ENCODE results near the gene MSANTD3. TPM values are rescaled to one million over a fixed set of nuclear protein-coding genes. Genes with fewer than 3 reads are reported as not detected.
"Not testable (repeated sequence)": the region's sequence is repeated elsewhere in the genome, so short reads cannot be mapped to it uniquely, and the experiment has no call there.

Gene MSANTD3
- total RNA-seq, 1 donor from 2014 or later: 28.2 TPM

DNA sequence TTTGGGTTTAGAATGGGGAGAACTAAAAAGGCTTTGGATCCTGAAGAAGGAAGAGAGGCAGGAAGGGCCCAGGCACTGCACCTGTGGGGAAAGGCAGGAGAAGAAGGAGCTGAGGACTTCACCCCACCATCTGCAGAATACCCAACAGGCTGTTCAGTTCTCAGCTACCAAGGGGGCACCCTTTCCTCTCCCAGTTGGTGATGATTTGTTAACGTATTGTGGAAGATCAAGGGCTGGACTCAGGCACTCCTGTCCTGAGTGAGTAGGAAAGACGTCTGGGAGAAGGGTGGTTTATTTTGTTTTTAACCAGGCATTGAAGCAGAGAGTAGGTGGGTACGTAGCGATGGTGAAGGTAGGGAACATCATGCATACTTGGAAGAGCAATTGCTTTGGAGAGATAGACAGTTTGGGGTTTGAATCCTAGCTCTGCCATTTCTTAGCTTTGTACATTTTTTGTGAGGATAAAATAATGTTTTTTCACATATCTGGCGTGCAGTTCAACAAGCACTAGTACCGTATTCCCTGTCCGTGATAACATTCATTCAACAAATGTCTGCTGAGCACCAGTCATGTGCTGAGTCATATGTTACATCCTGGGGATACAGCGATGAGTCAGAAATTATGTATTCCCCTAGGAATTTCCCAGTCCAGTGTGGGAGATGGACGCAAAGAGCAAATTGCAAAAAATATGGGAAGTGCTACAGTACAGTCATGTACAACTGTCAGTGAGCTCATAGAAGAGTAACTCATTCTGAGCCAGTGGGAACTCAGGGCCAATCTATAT is 2.1 kb downstream of the MSANTD3 start:
- DNase-seq (ENCODE audit: low spot score): peak; percentile 93

GRCh38 chr9:100430286-100430940 is 3.5 kb downstream of the MSANTD3 start:
- DNase-seq (ENCODE audit: low spot score): no peak

- no peak for DNase-seq (ENCODE audit: low spot score)
Measured at GRCh38 chr9:100431886-100432285, 4.9 kb downstream of the MSANTD3 start.

- no peak for DNase-seq (ENCODE audit: low spot score)
Measured at GRCh38 chr9:100432736-100433135, 5.8 kb downstream of the MSANTD3 start.

DNA sequence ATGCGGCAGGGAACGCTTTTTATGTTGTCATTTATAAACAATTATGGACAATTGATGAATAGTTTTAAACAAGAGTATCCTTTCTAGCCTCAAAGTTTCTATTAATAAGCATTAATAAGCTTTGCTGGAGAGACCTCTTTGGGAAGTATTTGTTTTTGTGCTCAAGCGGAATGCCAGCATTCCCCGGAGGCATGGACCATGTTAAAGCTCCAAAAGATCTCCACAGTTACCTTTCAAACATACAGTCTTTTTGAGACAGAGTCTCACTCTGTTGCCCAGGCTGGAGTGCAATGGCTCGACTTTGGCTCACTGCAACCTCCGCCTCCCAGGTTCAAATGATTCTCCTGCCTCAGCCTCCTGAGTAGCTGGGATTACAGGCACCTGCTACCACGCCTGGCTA is 9.6 kb downstream of the MSANTD3 start:
- DNase-seq (ENCODE audit: low spot score): no peak

- peak; percentile 66 for DNase-seq (ENCODE audit: low spot score)
Measured at GRCh38 chr9:100437860-100438805, 11.2 kb downstream of the MSANTD3 start.

DNA sequence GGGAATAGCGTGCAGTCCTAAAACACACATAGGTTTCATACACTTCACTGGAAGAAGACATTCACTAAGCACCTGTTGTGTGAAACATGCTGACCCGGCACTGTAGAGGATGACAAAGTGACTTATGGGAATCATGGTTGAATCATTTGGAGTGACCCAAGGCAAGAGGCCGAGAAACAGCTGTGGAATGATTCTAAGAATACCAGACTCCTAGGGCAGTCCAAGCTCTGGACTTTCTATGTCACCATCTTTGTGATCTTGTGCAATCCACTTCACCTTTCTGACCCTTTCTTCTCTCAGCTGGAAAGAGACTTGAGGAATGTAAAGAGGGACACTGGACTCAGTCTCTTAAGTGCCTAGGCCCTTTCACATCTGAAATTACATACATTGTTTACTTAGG is 13.1 kb downstream of the MSANTD3 start:
- DNase-seq (ENCODE audit: low spot score): no peak

GRCh38 chr9:100440487-100440886 is 13.5 kb downstream of the MSANTD3 start:
- not testable (repeated sequence) for DNase-seq (ENCODE audit: low spot score)

- no peak for DNase-seq (ENCODE audit: low spot score)
Measured at GRCh38 chr9:100441911-100442361, 15.0 kb downstream of the MSANTD3 start.

- no peak for DNase-seq (ENCODE audit: low spot score)
Measured at GRCh38 chr9:100443781-100444768, 17.1 kb downstream of the MSANTD3 start.

GRCh38 chr9:100445161-100445902 is 18.4 kb downstream of the MSANTD3 start:
- no peak for DNase-seq (ENCODE audit: low spot score)

DNA sequence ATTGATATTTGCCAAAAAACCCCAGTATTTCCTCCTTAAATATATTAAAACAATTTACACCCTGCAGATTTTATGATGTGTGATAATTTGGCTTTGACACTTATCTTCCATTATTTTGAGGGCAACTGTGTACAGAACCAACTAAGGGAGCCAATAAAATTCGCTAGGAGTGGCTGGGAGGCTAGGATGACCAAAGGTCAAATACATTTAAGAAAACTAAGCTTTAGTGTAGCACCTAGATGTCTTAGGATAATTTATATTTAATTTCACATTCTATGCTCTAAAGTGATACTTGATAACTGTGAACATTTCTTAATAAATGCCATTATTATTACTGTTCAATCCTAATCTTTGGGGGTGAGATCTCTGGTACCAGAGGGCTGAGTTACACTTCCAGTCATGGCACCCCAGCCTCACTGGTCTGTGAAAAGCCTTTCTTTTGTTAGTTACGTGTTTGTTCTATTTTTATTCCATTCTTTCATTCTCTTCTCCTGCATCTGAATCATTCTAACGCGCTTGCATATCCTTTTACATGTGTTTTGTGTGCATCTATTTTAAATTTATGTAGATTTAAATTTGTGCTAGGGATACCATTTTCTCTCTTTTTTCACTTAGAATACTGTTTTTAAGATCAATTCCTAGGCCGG is 19.1 kb downstream of the MSANTD3 start:
- DNase-seq (ENCODE audit: low spot score): no peak

GRCh38 chr9:100447041-100447440 is 20.1 kb downstream of the MSANTD3 start:
- DNase-seq (ENCODE audit: low spot score): no peak

DNA sequence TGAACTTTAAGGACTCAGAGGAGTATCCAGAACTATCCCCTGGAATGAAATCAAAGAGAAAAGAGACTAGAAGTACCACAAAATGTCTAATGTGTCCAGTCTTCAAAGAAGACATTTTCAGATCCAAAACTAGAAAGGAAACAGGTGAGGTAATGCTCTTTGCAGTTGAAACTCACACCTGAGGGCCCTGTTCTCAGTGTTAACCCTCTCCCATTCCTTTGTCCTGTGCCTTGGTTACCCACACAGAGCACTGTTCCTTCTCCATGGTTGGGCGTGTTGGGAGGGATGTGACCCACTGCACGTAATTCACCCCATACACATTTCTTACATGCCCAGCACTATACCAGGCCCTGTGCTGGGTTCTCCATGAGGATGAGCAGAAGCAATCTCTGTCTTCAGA is 21.3 kb downstream of the MSANTD3 start:
- no peak for DNase-seq (ENCODE audit: low spot score)

GRCh38 chr9:100449420-100449819 is 22.5 kb downstream of the MSANTD3 start:
- DNase-seq (ENCODE audit: low spot score): no peak

DNA sequence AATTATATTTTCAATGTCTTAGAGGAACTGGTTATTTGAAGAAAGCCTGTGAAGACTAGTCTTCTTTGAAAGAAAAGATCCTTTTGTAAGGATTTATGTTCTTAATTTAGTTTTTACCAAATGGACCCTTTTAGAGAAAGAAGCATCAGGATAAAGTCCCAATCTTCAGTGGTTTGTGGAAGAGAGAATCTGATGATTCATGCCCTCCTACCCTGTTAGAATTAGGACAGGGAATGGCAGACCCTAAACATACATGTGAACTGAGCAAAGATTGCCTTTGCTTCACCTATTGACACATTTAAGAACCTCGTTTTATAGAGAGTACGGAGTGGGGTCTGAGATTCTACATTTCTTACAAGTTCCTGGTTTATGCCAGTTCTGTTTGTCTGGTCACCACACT is 26.0 kb downstream of the MSANTD3 start:
- DNase-seq (ENCODE audit: low spot score): no peak

DNA sequence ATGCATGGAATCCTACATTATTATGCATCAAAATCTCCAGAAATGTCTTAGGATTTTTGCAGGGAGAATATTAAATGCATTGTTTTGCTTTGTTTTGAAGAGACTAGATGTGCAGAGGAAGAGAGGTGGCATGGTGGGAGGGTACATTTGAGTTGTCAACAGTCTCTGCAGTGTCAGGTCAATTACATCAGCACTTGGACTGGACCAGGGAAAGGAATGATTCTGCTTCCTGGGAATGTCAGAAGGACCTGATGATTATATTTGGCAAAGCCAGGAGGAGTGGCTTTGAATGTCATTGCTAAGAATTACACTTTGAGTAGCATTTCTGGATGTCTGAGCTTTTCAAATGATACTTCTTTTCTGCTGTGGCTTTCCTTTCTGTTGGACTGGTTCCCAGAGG is 28.5 kb downstream of the MSANTD3 start:
- no peak for DNase-seq (ENCODE audit: low spot score)

GRCh38 chr9:100457517-100457916 is 30.6 kb downstream of the MSANTD3 start:
- DNase-seq (ENCODE audit: low spot score): no peak

DNA sequence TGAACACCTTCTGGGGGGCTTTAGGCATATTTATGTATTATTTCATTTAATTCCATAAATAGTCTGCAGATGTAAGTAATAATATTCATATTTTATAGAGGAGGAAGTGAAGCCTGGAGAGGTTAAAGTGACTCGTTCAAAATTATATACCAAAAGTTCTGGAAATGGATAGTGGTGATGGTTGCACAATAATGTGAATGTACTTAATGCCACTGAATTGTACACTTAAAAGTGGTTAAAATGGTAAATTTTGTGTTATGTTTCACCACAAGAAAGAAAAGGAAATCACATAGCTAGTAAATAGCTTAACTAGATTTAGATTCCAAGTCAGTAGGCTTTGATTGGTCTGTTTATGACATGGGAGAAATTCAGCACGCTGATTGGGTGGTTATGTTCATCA is 33.0 kb downstream of the MSANTD3 start:
- no peak for DNase-seq (ENCODE audit: low spot score)

DNA sequence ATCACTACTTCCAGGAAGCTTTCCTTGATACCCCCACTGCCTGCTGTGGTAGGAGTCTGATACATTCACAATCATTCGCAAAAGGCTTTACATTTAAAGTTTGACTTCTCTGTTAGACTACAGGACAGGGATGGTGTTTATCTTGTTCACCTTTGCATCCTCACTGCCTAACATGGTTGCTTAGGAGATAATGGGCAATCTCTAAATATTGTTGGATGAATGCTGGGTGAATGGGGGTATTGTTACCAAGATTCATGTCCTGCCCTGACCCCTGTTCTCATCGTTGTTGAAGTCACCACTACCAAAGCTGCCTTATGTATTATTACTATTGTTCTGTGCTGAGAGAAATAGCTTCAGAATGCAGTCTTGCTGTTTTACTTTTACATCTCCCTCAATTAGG is 38.3 kb downstream of the MSANTD3 start:
- no peak for DNase-seq (ENCODE audit: low spot score)
